ENCODE data around the gene GNMT.

The GNMT gene

DNA sequence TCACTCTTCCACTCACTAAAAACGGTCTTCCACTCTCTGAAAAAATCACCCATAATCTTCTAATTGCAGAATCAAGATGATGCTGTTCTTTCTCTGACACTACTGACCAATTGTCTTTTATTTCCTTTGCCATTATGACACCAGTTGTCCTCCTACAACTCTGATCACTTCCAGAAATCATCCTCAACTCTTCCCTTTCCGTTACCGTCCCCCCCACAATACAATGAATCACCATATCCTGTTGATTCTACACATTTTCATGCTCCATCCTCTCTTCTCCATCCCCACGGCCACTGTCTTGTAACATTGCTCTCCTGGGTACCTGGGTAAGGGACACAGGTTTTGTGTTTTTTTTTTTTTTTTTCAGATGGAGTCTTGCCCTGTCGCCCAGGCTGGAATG is 21.3 kb downstream of the GNMT start:
- no peak for DNase-seq (ENCODE audit: low read depth)
- no peak overlapping the region for H3K4me3 ChIP-seq (ENCODE audit: low read length)
- TF ChIP-seq, protein P1, sequence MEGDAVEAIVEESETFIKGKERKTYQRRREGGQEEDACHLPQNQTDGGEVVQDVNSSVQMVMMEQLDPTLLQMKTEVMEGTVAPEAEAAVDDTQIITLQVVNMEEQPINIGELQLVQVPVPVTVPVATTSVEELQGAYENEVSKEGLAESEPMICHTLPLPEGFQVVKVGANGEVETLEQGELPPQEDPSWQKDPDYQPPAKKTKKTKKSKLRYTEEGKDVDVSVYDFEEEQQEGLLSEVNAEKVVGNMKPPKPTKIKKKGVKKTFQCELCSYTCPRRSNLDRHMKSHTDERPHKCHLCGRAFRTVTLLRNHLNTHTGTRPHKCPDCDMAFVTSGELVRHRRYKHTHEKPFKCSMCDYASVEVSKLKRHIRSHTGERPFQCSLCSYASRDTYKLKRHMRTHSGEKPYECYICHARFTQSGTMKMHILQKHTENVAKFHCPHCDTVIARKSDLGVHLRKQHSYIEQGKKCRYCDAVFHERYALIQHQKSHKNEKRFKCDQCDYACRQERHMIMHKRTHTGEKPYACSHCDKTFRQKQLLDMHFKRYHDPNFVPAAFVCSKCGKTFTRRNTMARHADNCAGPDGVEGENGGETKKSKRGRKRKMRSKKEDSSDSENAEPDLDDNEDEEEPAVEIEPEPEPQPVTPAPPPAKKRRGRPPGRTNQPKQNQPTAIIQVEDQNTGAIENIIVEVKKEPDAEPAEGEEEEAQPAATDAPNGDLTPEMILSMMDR (IDR thresholded peaks at IDR 0.05; ENCODE audit: insufficient read depth, low read depth, low read length, missing control alignments), result no peak

DNA sequence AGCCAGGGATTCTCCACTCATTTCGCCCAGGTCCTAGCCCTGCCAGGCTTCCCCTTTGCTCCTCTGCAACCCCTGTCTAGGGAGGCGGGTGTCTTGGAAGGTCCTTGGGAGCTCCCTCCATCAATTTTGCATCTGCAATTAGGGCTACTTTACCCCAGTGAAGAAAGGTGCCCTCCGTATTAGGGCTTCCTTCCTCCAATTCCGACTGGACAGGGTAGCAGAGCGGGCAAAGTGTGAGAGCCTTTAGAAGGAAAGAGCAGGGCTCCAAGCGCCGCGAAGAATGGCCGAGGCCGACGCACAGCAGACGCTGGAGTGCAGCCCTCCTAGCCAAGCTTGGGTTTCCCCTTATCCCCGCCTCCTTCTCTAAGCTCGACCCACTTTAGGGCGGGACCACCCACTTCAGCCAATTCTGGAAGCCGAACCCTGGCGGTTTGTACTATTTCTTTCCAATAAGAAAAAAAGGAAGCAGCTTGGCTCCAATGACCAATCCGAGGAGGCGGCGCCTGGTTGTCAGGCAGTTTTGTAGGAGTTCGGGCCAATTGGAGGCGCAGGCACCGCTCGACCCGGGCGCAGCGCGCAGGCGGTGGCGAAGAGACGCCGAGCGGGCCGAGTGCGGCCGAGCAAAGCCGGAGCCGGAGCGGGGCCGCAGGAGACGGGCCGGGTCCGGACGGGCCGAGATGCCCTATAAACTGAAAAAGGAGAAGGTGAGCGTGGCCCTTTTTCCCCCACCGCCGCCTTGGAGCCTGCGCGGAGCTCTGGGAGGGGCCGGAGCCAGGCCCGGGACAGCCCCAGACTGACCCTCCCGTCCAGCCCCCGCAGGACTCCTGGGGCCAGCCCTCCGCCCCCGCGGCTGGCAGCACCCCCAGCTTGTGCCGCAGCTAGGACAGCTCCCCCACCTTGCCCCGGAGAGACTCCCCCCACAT is 23.7 kb downstream of the GNMT start, which contains the start of gene PPP2R5D:
PPP2R5D (plus strand) TSS at position 570 of the 923 bp plus-strand sequence; CDS start at position 678, 108 bp downstream.
- H3K4me3 ChIP-seq (ENCODE audit: low read length), result peak within 1 kb of the TSS; percentile 66
- TF ChIP-seq, protein P1 (IDR thresholded peaks at IDR 0.05; ENCODE audit: insufficient read depth, low read depth, low read length, missing control alignments), result no peak
- DNase-seq (ENCODE audit: low read depth), result peak; percentile 99

DNA sequence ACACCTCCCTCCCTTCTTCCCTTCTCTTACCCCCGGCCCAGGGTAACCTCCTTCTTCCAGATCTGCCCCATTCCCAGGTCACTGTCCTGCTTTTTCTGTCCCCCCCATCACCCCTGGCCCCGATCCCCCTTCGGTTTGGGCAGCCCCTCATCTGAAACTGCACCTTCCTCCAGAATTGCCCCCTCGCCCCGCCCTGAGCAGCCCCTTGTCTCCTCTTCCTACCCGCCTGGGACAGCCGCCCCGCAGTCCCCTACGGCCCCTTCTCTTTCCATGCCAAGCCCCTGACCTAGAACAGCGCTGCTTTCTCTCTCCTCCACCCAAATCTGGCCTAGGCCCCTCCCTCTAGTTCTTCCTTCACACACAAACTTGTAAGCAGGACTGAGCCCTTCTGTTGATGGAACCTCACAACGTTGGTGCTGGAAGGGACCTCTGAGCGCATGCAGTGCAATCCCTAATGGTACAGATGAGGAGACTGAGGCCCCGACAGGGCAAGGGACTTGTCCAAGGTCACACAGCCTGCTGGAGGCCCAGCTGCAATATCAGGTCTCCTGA is 24.4 kb downstream of the GNMT start:
- TF ChIP-seq, protein P1 (IDR thresholded peaks at IDR 0.05; ENCODE audit: insufficient read depth, low read depth, low read length, missing control alignments), result no peak
- peak overlapping the region; percentile 66 for H3K4me3 ChIP-seq (ENCODE audit: low read length)
- no peak for DNase-seq (ENCODE audit: low read depth)

DNA sequence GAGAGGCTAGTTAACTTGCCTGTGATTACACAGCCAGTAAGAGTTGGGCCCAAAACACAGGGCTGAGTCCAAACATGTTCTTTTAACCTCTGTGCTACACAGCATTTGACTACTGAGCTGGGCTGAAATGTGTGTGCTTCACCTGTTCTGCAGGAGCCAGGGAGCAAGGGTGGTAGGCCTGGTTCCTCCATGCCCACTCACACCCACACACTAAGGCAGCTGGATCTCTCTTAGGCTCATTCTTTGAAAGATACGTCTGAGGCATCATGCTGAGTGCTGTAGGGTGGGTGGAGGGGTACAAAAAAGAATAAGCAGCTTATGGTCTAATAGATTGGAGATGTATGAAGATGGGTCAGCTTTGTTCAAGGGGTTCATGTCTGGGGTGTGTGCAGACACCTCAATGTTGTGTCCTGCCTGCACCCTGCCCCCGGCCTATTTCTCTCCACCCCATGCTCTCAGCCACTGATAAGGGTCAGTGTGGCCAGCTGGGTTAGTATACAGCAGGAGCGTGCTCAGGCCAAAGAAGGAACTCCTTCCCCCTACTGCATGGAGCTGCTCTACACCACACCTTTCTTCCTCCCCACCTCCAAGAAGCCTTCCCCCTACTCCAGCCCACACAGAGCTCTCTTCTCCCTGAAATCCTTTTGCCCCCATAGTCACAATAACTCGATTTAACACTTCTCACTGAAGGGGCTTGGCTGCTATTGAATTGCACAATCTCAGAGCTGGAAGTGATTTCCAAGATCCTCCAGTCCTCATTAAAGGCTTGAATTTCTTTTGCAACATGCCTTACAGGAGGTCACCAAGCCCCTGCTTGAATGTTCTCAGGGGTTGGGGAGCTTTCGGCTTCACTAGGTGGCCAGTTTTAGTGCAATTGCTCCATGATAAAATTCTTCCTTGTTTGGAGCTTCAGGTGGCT is 27.2 kb downstream of the GNMT start:
- DNase-seq (ENCODE audit: low read depth), result no peak

DNA sequence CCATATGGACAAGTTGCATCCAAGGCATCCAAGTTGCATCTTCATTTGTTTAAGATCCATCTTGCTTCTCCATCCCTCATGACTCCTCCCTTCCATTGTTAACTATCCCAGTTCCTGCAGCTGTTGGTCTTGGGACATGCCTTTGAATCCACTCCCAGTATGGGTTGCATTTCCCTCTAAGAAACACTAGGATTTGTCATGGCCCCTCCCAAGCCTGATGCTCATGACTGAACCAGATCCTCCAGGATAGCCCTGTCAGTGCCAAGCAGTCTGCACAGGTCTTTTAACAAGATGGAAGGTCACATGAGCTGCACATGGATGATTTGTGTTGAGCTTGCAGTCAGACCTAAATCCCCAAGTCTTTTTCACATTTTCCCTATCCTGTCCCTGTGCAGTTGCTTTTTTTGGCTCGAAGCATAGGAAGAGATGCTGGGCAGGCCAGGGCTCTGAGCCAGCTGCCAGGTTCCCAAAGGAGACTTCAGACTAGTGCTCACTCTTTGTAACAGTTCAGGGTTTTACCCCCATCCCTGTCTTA is 28.0 kb downstream of the GNMT start:
- DNase-seq (ENCODE audit: low read depth), result peak; percentile 59
- H3K4me3 ChIP-seq (ENCODE audit: low read length), result no peak overlapping the region
- TF ChIP-seq, protein P1 (IDR thresholded peaks at IDR 0.05; ENCODE audit: insufficient read depth, low read depth, low read length, missing control alignments), result no peak

More for the DNA sequence above, 27.2 kb downstream of the GNMT start:
- TF ChIP-seq, protein P1 (IDR thresholded peaks at IDR 0.05; ENCODE audit: insufficient read depth, low read depth, low read length, missing control alignments), result no peak
- no peak overlapping the region for H3K4me3 ChIP-seq (ENCODE audit: low read length)

DNA sequence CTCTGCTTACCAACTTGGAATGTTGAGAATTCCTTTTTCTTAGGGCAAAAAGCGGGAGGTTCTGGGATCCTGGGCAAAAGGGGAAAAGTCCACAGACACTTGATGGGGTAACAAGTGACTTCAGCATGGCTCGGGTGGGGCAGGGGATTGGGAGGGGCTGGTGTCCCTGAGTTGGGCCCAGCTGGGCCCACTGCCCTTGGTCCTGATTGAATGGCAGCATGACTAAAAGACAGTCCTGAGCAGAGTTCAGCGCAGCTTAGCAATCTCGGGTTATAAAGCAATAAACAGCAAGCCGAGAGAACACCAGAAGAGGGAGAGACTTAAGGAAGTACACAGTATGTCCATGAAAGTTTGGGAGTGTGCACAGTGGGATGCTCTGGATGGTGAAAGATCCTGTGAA is 29.4 kb downstream of the GNMT start:
- H3K4me3 ChIP-seq (ENCODE audit: low read length), result no peak overlapping the region
- TF ChIP-seq, protein P1 (IDR thresholded peaks at IDR 0.05; ENCODE audit: insufficient read depth, low read depth, low read length, missing control alignments), result no peak
- no peak for DNase-seq (ENCODE audit: low read depth)

Data from epithelial cell of esophagus (primary cell).